Motor neuron (in vitro differentiated cells): ENCODE measurements around the gene N4BP2L1. TPM values are rescaled to one million over a fixed set of nuclear protein-coding genes. Genes with fewer than 3 reads are reported as not detected.

Experiments used
- ATAC-seq, 8 experiments: fragments of 200-7000 bp; cut with Tn5 transposase; replicated peaks in 6 of 8; 2 replicates each; pipeline ENCODE4 v1.8.0; 2021; ENCODE audit warnings: mild to moderate bottlenecking in 8 of 8, moderate library complexity in 8 of 8
- H3K27ac ChIP-seq, 2 donors: fragments of 250-450 bp; sonication (Bioruptor Pico); 2 replicates each; pipeline ENCODE4 v1.9.0; 2021; ENCODE audit warnings: antibody characterized with exemption in 2 of 2, mild to moderate bottlenecking in 2 of 2, moderate library complexity in 1 of 2
- H3K4me1 ChIP-seq, 2 donors: fragments of 250-450 bp; sonication (Bioruptor Pico); replicated peaks in 1 of 2; 2 replicates each; pipeline ENCODE4 v1.6.1; 2021; ENCODE audit warnings: antibody characterized with exemption in 2 of 2, mild to moderate bottlenecking in 2 of 2, moderate library complexity in 1 of 2
- H3K4me3 ChIP-seq, 5 donors: fragments of 250-450 bp; sonication (Bioruptor Pico); 2 replicates each; pipeline ENCODE4 v1.9.0; 2021; ENCODE audit warnings: antibody characterized with exemption in 5 of 5, mild to moderate bottlenecking in 5 of 5, moderate library complexity in 4 of 5
- WGBS, 10 experiments: fragments of 450-650 bp; shearing (Covaris generic); methylation state at CpG; one replicate each; pipeline ENCODE4 v1.0.0; 2022; 5-methylcytosine and 5-hydroxymethylcytosine counted together
- in situ Hi-C, 9 experiments: fragments of 400-800 bp; cut with MboI; loops; one replicate each; pipeline ENCODE4 v1.15.0; 2021; ENCODE audit warnings: low sequenced_read_pairs in 9 of 9, low pct_unique_long_range_greater_than_20kb in 2 of 9; ENCODE audit not compliant: unreplicated experiment in 9 of 9
- total RNA-seq, 8 experiments: library from RNA; unstranded; fragments of 300-600 nt; gene quantifications; 2 replicates each; pipeline versions ENCODE4 v1.2.3 to v1.2.4, GENCODE V29; 2022

The N4BP2L1 gene
- total RNA-seq, 8 experiments from 2014 or later = 2.0 to 6.1 (median 4.2) TPM

- in situ Hi-C loops = no loop called here
- Histone ChIP-seq H3K27ac (no peak overlapping the region), H3K4me3 (peak overlapping the region; percentile 42 to 80 (median 59)), H3K4me1 (peaks cover 0 to 5% of the 10 kb centered on the region in 2 donors)
- ATAC-seq = peak in 1 of 8 experiments; percentile 5
- WGBS, 10 experiments = 40 to 98% (median 82%) methylated on average over 2 to 8 of the region's 9 CpGs; no CpG with 5 or more reads in 1 of the 10 experiments
These were observed 877 bp upstream of the N4BP2L1 start for GRCh38 chr13:32428581-32429432.

- in situ Hi-C loops = no loop called here
These were observed 709 bp downstream of the N4BP2L1 start for GRCh38 chr13:32426990-32427851.

GRCh38 chr13:32426191-32426989, 1.5 kb downstream of the N4BP2L1 start:
- no peak overlapping the region for H3K27ac ChIP-seq
- WGBS, 10 experiments = 0 to 100% (median 80%) methylated on average over 1 to 17 of the region's 19 CpGs
- H3K4me3 ChIP-seq = peak overlapping the region; percentile 42 to 80 (median 59)
- peak in 2 of 8 experiments; percentile 37 to 47 for ATAC-seq
- H3K4me1 ChIP-seq = peaks cover 0 to 5% of the 10 kb centered on the region in 2 donors
- in situ Hi-C loops = no loop called here

More at GRCh38 chr13:32426990-32427851, 709 bp downstream of the N4BP2L1 start:
- WGBS, 10 experiments = 4 to 60% (median 40%) methylated on average over 1 to 13 of the region's 90 CpGs; no CpG with 5 or more reads in 5 of the 10 experiments
- Histone ChIP-seq H3K27ac (peak overlapping the region in 1 of 2 donors; percentile 4), H3K4me3 (peak overlapping the region; percentile 42 to 80 (median 59)), H3K4me1 (peaks cover 0 to 5% of the 10 kb centered on the region in 2 donors)
- peak; percentile 28 to 68 (median 54) for ATAC-seq

- Histone ChIP-seq H3K4me3 (no peak overlapping the region), H3K27ac (no peak overlapping the region), H3K4me1 (peaks cover 0 to 5% of the 10 kb centered on the region in 2 donors)
- 95 to 100% (median 98%) methylated on average over 1 to 7 of the region's 7 CpGs; no CpG with 5 or more reads in 3 of the 10 experiments for WGBS, 10 experiments
- in situ Hi-C loops = no loop called here
- ATAC-seq = no peak
These were observed 2.8 kb downstream of the N4BP2L1 start for GRCh38 chr13:32425158-32425557.

GRCh38 chr13:32423592-32423991, 4.3 kb downstream of the N4BP2L1 start:
- H3K4me3 ChIP-seq = no peak overlapping the region
- in situ Hi-C loops = no loop called here
- WGBS, 10 experiments = 71 to 100% (median 96%) methylated on average over 1 to 3 of the region's 3 CpGs; no CpG with 5 or more reads in 1 of the 10 experiments
- ATAC-seq = no peak
- no peak overlapping the region for H3K27ac ChIP-seq
- peaks cover 0 to 5% of the 10 kb centered on the region in 2 donors for H3K4me1 ChIP-seq

GRCh38 chr13:32419862-32420261, 8.1 kb downstream of the N4BP2L1 start:
- in situ Hi-C loops = no loop called here
- 20 to 100% (median 85%) methylated on average over 1 to 2 of the region's 2 CpGs; no CpG with 5 or more reads in 6 of the 10 experiments for WGBS, 10 experiments
- ATAC-seq = no peak
- H3K4me3 ChIP-seq = no peak overlapping the region
- H3K4me1 ChIP-seq = no peaks in the 10 kb centered on the region
- H3K27ac ChIP-seq = no peak overlapping the region

GRCh38 chr13:32417995-32418394, 9.9 kb downstream of the N4BP2L1 start:
- in situ Hi-C loops = no loop called here
- 50 to 100% (median 100%) methylated on average over 1 of the region's 1 CpG; no CpG with 5 or more reads in 7 of the 10 experiments for WGBS, 10 experiments
- H3K27ac ChIP-seq = no peak overlapping the region
- no peak for ATAC-seq
- H3K4me3 ChIP-seq = no peak overlapping the region
- no peaks in the 10 kb centered on the region for H3K4me1 ChIP-seq

GRCh38 chr13:32415019-32415418, 12.9 kb downstream of the N4BP2L1 start:
- peak in 3 of 8 experiments; percentile 38 to 64 (median 56) for ATAC-seq
- no peak overlapping the region for H3K27ac ChIP-seq

GRCh38 chr13:32414580-32414979, 13.3 kb downstream of the N4BP2L1 start:
- in situ Hi-C loops = no loop called here
- no peak for ATAC-seq
- peaks cover 7 to 8% of the 10 kb centered on the region in 2 donors for H3K4me1 ChIP-seq
- no peak overlapping the region for H3K4me3 ChIP-seq
- 44 to 100% (median 83%) methylated on average over 1 to 2 of the region's 2 CpGs; no CpG with 5 or more reads in 1 of the 10 experiments for WGBS, 10 experiments
- no peak overlapping the region for H3K27ac ChIP-seq

More at GRCh38 chr13:32415019-32415418, 12.9 kb downstream of the N4BP2L1 start:
- in situ Hi-C loops = no loop called here
- Histone ChIP-seq H3K4me1 (peaks cover 3 to 4% of the 10 kb centered on the region in 2 donors), H3K4me3 (no peak overlapping the region)

- ATAC-seq = no peak
- Histone ChIP-seq H3K27ac (no peak overlapping the region), H3K4me1 (peaks cover 20% of the 10 kb centered on the region in 2 donors), H3K4me3 (no peak overlapping the region)
- 70 to 100% (median 100%) methylated on average over 1 to 3 of the region's 3 CpGs for WGBS, 10 experiments
- in situ Hi-C loops = no loop called here
These were observed 14.6 kb downstream of the N4BP2L1 start for GRCh38 chr13:32413284-32413683.

GRCh38 chr13:32409561-32410421, 18.1 kb downstream of the N4BP2L1 start:
- peak in 6 of 8 experiments; percentile 44 to 95 (median 87) for ATAC-seq
- Histone ChIP-seq H3K4me1 (peaks cover 20 to 25% of the 10 kb centered on the region in 2 donors), H3K4me3 (peak overlapping the region in 1 of 5 donors; percentile 0), H3K27ac (no peak overlapping the region)
- in situ Hi-C loops = no loop called here
- 23 to 65% (median 43%) methylated on average over 3 to 19 of the region's 27 CpGs for WGBS, 10 experiments

- in situ Hi-C loops = no loop called here
- H3K4me1 ChIP-seq = peaks cover 20 to 25% of the 10 kb centered on the region in 2 donors
- no peak for ATAC-seq
- no peak overlapping the region for H3K27ac ChIP-seq
- H3K4me3 ChIP-seq = no peak overlapping the region
- WGBS, 10 experiments = 47 to 100% (median 85%) methylated on average over 2 to 6 of the region's 6 CpGs
These were observed 19.0 kb downstream of the N4BP2L1 start for GRCh38 chr13:32409001-32409313.
